ENCODE data around the gene NR3C2. TPM values are rescaled to one million over a fixed set of nuclear protein-coding genes. Genes with fewer than 3 reads are reported as not detected.

Gene NR3C2
- total and polyA plus RNA-seq, 4 donors = 2.0 to 11.5 (median 3.2) TPM

- Histone ChIP-seq H3K4me3 (ENCODE audit: low read depth in 1 of 3, low read length in 3 of 3) (peak overlapping the region in 2 of 3 donors; percentile 52 to 67), H3K4me1 (ENCODE audit: control insufficient read depth in 4 of 4, insufficient read depth in 4 of 4, low read length in 3 of 4) (peaks cover 0 to 17% (median 4%) of the 10 kb centered on the region in 4 donors), H3K9ac (ENCODE audit: low read depth in 1 of 2, low read length in 2 of 2) (no peak overlapping the region), H3K9me3 (ENCODE audit: control insufficient read depth in 4 of 4, low read length in 3 of 4) (no peaks in the 10 kb centered on the region), H3K27me3 (ENCODE audit: control insufficient read depth in 4 of 4, insufficient read depth in 4 of 4, low read length in 3 of 4) (no peaks in the 10 kb centered on the region), H3K27ac (ENCODE audit: low read depth in 1 of 2, low read length in 2 of 2) (peak overlapping the region; percentile 80 to 81), H3K36me3 (ENCODE audit: control insufficient read depth in 4 of 4, insufficient read depth in 3 of 4, low read depth in 1 of 4, low read length in 3 of 4) (no peaks in the 10 kb centered on the region)
- DNase-seq (ENCODE audit: low spot score) = no peak
- WGBS = 90% methylated on average over 3 of the region's 3 CpGs
- no peak for TF ChIP-seq YY1 (IDR thresholded peaks at IDR 0.05)
- no peak for TF ChIP-seq NR2F2 (IDR thresholded peaks at IDR 0.05)
- TF ChIP-seq FOXA1 (IDR thresholded peaks at IDR 0.05) = no peak
- no peak for TF ChIP-seq RAD21 (IDR thresholded peaks at IDR 0.05)
- TF ChIP-seq, protein P1, sequence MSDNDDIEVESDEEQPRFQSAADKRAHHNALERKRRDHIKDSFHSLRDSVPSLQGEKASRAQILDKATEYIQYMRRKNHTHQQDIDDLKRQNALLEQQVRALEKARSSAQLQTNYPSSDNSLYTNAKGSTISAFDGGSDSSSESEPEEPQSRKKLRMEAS (IDR thresholded peaks at IDR 0.05) = no peak
- TF ChIP-seq HNF4A (conservative IDR thresholded peaks at IDR 0.05) = no peak
- no peak for TF ChIP-seq RXRA (IDR thresholded peaks at IDR 0.05)
- TF ChIP-seq HNF4G (IDR thresholded peaks at IDR 0.05) = no peak
- no peak for TF ChIP-seq JUND (IDR thresholded peaks at IDR 0.05)
- TF ChIP-seq EGR1 (IDR thresholded peaks at IDR 0.05; ENCODE audit: low read depth in 2 of 2) = no peak
- TF ChIP-seq, protein P2, sequence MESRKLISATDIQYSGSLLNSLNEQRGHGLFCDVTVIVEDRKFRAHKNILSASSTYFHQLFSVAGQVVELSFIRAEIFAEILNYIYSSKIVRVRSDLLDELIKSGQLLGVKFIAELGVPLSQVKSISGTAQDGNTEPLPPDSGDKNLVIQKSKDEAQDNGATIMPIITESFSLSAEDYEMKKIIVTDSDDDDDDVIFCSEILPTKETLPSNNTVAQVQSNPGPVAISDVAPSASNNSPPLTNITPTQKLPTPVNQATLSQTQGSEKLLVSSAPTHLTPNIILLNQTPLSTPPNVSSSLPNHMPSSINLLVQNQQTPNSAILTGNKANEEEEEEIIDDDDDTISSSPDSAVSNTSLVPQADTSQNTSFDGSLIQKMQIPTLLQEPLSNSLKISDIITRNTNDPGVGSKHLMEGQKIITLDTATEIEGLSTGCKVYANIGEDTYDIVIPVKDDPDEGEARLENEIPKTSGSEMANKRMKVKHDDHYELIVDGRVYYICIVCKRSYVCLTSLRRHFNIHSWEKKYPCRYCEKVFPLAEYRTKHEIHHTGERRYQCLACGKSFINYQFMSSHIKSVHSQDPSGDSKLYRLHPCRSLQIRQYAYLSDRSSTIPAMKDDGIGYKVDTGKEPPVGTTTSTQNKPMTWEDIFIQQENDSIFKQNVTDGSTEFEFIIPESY (IDR thresholded peaks at IDR 0.05) = no peak
- TF ChIP-seq GABPA (IDR thresholded peaks at IDR 0.05 in 1 of 2, conservative IDR thresholded peaks at IDR 0.05 in 1 of 2) = no peak
- TF ChIP-seq ATF3 (IDR thresholded peaks at IDR 0.05) = no peak
- no peak for TF ChIP-seq TAF1 (conservative IDR thresholded peaks at IDR 0.05)
- TF ChIP-seq REST (IDR thresholded peaks at IDR 0.05) = no peak
- TF ChIP-seq FOXA2 (IDR thresholded peaks at IDR 0.05) = no peak
These were observed 225.9 kb downstream of the NR3C2 start for GRCh38 chr4:148216321-148216720.

- Histone ChIP-seq H3K9me3 (ENCODE audit: control insufficient read depth in 4 of 4, low read length in 3 of 4) (no peaks in the 10 kb centered on the region), H3K27ac (ENCODE audit: low read depth in 1 of 2, low read length in 2 of 2) (no peak overlapping the region), H3K4me1 (ENCODE audit: control insufficient read depth in 4 of 4, insufficient read depth in 4 of 4, low read length in 3 of 4) (peaks cover 0 to 17% (median 4%) of the 10 kb centered on the region in 4 donors), H3K9ac (ENCODE audit: low read depth in 1 of 2, low read length in 2 of 2) (no peak overlapping the region), H3K36me3 (ENCODE audit: control insufficient read depth in 4 of 4, insufficient read depth in 3 of 4, low read depth in 1 of 4, low read length in 3 of 4) (no peaks in the 10 kb centered on the region), H3K4me3 (ENCODE audit: low read depth in 1 of 3, low read length in 3 of 3) (no peak overlapping the region), H3K27me3 (ENCODE audit: control insufficient read depth in 4 of 4, insufficient read depth in 4 of 4, low read length in 3 of 4) (no peaks in the 10 kb centered on the region)
- WGBS = 75% methylated on average over 3 of the region's 3 CpGs
- DNase-seq (ENCODE audit: low spot score) = no peak
- TF ChIP-seq, protein P1 (IDR thresholded peaks at IDR 0.05) = no peak
- TF ChIP-seq RAD21 (IDR thresholded peaks at IDR 0.05) (no peak), HNF4G (IDR thresholded peaks at IDR 0.05) (no peak), NR2F2 (IDR thresholded peaks at IDR 0.05) (no peak), EGR1 (IDR thresholded peaks at IDR 0.05; ENCODE audit: low read depth in 2 of 2) (no peak), RXRA (IDR thresholded peaks at IDR 0.05) (no peak), FOXA2 (IDR thresholded peaks at IDR 0.05) (no peak), YY1 (IDR thresholded peaks at IDR 0.05) (no peak), SP1 (IDR thresholded peaks at IDR 0.05) (no peak), FOXA1 (IDR thresholded peaks at IDR 0.05) (no peak), HNF4A (conservative IDR thresholded peaks at IDR 0.05) (no peak), REST (IDR thresholded peaks at IDR 0.05) (no peak), JUND (IDR thresholded peaks at IDR 0.05) (no peak)
- TF ChIP-seq, protein P3, sequence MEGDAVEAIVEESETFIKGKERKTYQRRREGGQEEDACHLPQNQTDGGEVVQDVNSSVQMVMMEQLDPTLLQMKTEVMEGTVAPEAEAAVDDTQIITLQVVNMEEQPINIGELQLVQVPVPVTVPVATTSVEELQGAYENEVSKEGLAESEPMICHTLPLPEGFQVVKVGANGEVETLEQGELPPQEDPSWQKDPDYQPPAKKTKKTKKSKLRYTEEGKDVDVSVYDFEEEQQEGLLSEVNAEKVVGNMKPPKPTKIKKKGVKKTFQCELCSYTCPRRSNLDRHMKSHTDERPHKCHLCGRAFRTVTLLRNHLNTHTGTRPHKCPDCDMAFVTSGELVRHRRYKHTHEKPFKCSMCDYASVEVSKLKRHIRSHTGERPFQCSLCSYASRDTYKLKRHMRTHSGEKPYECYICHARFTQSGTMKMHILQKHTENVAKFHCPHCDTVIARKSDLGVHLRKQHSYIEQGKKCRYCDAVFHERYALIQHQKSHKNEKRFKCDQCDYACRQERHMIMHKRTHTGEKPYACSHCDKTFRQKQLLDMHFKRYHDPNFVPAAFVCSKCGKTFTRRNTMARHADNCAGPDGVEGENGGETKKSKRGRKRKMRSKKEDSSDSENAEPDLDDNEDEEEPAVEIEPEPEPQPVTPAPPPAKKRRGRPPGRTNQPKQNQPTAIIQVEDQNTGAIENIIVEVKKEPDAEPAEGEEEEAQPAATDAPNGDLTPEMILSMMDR (IDR thresholded peaks at IDR 0.05; ENCODE audit: low read depth, low read length, missing input control) = no peak
These were observed 227.0 kb downstream of the NR3C2 start for GRCh38 chr4:148215202-148215601.
